Measurements from ENCODE around the gene DUSP6.

The DUSP6 gene

DNA sequence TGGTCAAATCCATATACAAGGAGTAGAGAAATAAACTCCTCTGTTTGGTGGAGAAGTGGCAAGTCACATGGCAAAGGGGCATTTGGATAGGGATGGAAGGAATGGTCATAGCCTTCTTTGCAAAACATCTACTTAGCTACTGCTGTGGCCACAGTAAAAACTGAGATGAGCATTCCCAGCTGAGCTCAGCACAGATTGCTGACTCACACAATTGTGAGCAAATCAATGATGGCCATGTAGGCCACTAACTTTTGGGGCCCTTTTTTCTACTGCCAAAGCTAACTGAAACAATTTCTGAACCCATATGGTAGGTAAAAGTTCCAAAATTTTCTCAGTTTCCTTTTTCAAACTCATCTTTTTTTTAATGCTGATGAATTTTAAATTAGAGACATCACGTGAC lies 31.6 kb downstream of the DUSP6 start:
- no peak for TF ChIP-seq CTCF (IDR thresholded peaks at IDR 0.05)
- Histone ChIP-seq H3K27ac (no peak overlapping the region), H3K4me3 (no peak overlapping the region)
- DNase-seq (ENCODE audit: low spot score): no peak

GRCh38 chr12:89319606-89320005 lies 32.7 kb downstream of the DUSP6 start:
- Histone ChIP-seq H3K27ac (no peak overlapping the region), H3K4me3 (no peak overlapping the region)
- TF ChIP-seq CTCF (IDR thresholded peaks at IDR 0.05): no peak
- DNase-seq (ENCODE audit: low spot score): no peak

DNA sequence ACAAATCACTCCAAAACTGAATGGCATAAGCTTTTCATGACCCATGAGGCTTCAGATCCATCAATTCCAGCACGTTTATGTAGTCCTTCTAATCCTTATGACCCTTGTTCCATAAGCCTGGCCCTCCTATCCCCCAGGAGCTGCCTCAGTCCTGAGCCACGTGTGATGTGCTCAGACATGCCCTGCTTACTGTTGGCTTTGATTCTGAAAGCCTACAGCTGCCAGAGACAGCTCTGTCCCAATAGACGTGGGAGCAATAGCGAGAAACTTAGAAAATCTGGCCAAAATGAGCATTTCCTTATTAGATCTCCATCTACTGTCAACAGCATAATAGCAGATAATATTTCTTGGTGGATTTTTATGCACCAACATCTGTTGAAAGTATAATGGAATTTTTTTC lies 33.2 kb downstream of the DUSP6 start:
- DNase-seq (ENCODE audit: low spot score): no peak
- H3K27ac ChIP-seq: no peak overlapping the region
- no peak for TF ChIP-seq CTCF (IDR thresholded peaks at IDR 0.05)
- no peak overlapping the region for H3K4me3 ChIP-seq

DNA sequence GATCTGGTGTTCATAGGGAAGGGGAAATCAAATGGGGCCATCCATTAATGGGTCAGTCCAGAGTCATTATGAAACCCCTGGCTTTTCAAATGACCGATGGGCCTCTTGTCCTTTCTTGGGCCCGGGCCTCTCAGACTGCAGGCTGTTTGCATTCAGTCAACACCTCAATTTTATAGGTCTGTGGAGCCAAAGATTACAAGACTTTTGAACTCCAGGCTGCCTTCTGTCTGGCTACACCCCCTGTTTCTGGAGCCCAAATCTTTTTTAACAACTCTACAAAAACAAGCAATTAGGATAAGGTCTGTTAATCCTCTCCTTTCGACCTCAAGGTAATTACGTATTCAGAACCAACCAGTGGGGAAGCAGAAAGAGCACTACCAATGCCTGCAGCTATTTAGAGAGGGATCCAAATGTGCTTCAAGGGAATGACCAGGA lies 35.6 kb downstream of the DUSP6 start:
- DNase-seq (ENCODE audit: low spot score): no peak
- no peak overlapping the region for H3K4me3 ChIP-seq
- TF ChIP-seq CTCF (IDR thresholded peaks at IDR 0.05): no peak
- no peak overlapping the region for H3K27ac ChIP-seq

GRCh38 chr12:89314060-89314761 lies 38.1 kb downstream of the DUSP6 start:
- no peak overlapping the region for H3K4me3 ChIP-seq
- DNase-seq (ENCODE audit: low spot score): no peak
- TF ChIP-seq CTCF (IDR thresholded peaks at IDR 0.05): no peak
- no peak overlapping the region for H3K27ac ChIP-seq

GRCh38 chr12:89311703-89312293 lies 40.5 kb downstream of the DUSP6 start:
- no peak for TF ChIP-seq CTCF (IDR thresholded peaks at IDR 0.05)
- Histone ChIP-seq H3K27ac (no peak overlapping the region), H3K4me3 (no peak overlapping the region)
- no peak for DNase-seq (ENCODE audit: low spot score)

DNA sequence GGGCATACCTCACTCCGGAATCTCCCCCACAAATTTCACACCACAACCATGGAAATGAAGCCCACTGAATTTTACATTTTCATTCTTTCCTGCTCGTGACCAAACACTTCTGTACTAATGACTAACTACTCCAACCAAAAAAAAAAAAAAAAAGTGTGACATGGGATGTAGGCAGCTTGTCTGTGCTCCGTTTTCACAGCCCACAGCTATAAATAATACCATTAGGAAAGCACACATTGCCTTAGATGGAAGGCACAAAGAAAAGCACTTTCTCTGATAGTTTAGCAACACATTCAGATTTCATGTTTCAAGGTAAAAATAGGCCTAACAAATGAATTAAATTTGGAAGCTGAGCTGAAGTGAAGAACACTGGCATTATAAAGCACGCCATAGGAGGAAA lies 42.5 kb downstream of the DUSP6 start:
- H3K4me3 ChIP-seq: no peak overlapping the region
- H3K27ac ChIP-seq: no peak overlapping the region
- no peak for DNase-seq (ENCODE audit: low spot score)
- no peak for TF ChIP-seq CTCF (IDR thresholded peaks at IDR 0.05)
